Measurements from ENCODE around the gene LST1. TPM values are rescaled to one million over a fixed set of nuclear protein-coding genes. Genes with fewer than 3 reads are reported as not detected.

Gene LST1
- total RNA-seq, 1 experiment from 2014 or later: 1.6 TPM

- Histone ChIP-seq H3F3A (ENCODE audit: insufficient read depth, low read depth) (peaks cover 9% of the 10 kb centered on the region; the same call in 1 of the 2 replicates), H3K9me2 (ENCODE audit: insufficient read depth) (no peaks in the 10 kb centered on the region), H2AFZ (no peak overlapping the region), H3K27me3 (ENCODE audit: insufficient read depth, low read depth) (no peaks in the 10 kb centered on the region), H3K36me3 (ENCODE audit: low read depth) (no peaks in the 10 kb centered on the region), H3K4me1 (replicated peaks; ENCODE audit: insufficient read depth) (peaks cover 15% of the 10 kb centered on the region), H3K27ac (peak overlapping the region; percentile 33; the same call in 1 of the 2 replicates), H3K79me2 (ENCODE audit: low read depth) (no peaks in the 10 kb centered on the region), H3K9me3 (ENCODE audit: insufficient read depth, low read depth) (no peaks in the 10 kb centered on the region), H4K20me1 (ENCODE audit: insufficient read depth) (no peaks in the 10 kb centered on the region), H3K4me3 (no peak overlapping the region), H3K4me2 (peak overlapping the region; percentile 42)
- CTCF ChIA-PET: no interaction called here
- intact Hi-C loops (cut with micrococcal nuclease; ENCODE audit: unreplicated experiment): loop anchor here (1.0 kb wide), 1 partner anchor 21 kb away; no protein-coding TSS in a partner anchor
- TF ChIP-seq CTCF (conservative IDR thresholded peaks at IDR 0.05) (no peak), EZH2 (IDR thresholded peaks at IDR 0.05; ENCODE audit: low read depth) (no peak)
- DNase-seq: peak; percentile 60 to 83
- no TSS peak for BruUV-seq (replicated peaks)
- POLR2A ChIA-PET (ENCODE audit: unreplicated experiment): interaction anchor here (0.5 to 0.6 kb wide), 4 partner anchors 61 to 1753 kb away, joined by 7 to 16 read pairs (median 12); partner anchors contain the start of gene PRRC2A
These were observed 25.9 kb upstream of the LST1 start for GRCh38 chr6:31559958-31560696.

GRCh38 chr6:31560697-31561058, 25.4 kb upstream of the LST1 start:
- H3K9me3 ChIP-seq (ENCODE audit: insufficient read depth, low read depth): no peaks in the 10 kb centered on the region
- 0 out of 2 replicates have a peak overlapping the region, but pooled peaks have one; percentile 33 for H3K27ac ChIP-seq
- H3K79me2 ChIP-seq (ENCODE audit: low read depth): no peaks in the 10 kb centered on the region
- BruUV-seq (replicated peaks): no TSS peak
- no peaks in the 10 kb centered on the region for H3K9me2 ChIP-seq (ENCODE audit: insufficient read depth)
- peaks cover 15% of the 10 kb centered on the region for H3K4me1 ChIP-seq (replicated peaks; ENCODE audit: insufficient read depth)
- H3K27me3 ChIP-seq (ENCODE audit: insufficient read depth, low read depth): no peaks in the 10 kb centered on the region
- intact Hi-C loops (cut with micrococcal nuclease; ENCODE audit: unreplicated experiment): loop anchor here (1.0 kb wide), 1 partner anchor 21 kb away; no protein-coding TSS in a partner anchor
- no peak overlapping the region for H2AFZ ChIP-seq
- no peaks in the 10 kb centered on the region for H4K20me1 ChIP-seq (ENCODE audit: insufficient read depth)
- no peak overlapping the region for H3K4me3 ChIP-seq
- H3K36me3 ChIP-seq (ENCODE audit: low read depth): no peaks in the 10 kb centered on the region
- TF ChIP-seq CTCF (conservative IDR thresholded peaks at IDR 0.05): no peak
- no peak for TF ChIP-seq EZH2 (IDR thresholded peaks at IDR 0.05; ENCODE audit: low read depth)
- CTCF ChIA-PET: no interaction called here
- DNase-seq: no peak
- POLR2A ChIA-PET (ENCODE audit: unreplicated experiment): interaction anchor here (0.5 to 0.6 kb wide), 3 partner anchors 60 to 1753 kb away, joined by 9 to 16 read pairs (median 14); partner anchors contain the start of gene PRRC2A
- H3F3A ChIP-seq (ENCODE audit: insufficient read depth, low read depth): peaks cover 9% of the 10 kb centered on the region; the same call in 1 of the 2 replicates
- peak overlapping the region; percentile 42; the same call in 1 of the 2 replicates for H3K4me2 ChIP-seq

- Histone ChIP-seq H3K79me2 (ENCODE audit: low read depth) (no peaks in the 10 kb centered on the region), H3K4me3 (no peak overlapping the region), H3K36me3 (ENCODE audit: low read depth) (no peaks in the 10 kb centered on the region), H3K9me2 (ENCODE audit: insufficient read depth) (no peaks in the 10 kb centered on the region), H3K27ac (no peak overlapping the region), H3K9me3 (ENCODE audit: insufficient read depth, low read depth) (no peaks in the 10 kb centered on the region), H2AFZ (no peak overlapping the region), H4K20me1 (ENCODE audit: insufficient read depth) (no peaks in the 10 kb centered on the region), H3K4me2 (no peak overlapping the region), H3K4me1 (replicated peaks; ENCODE audit: insufficient read depth) (no peaks in the 10 kb centered on the region), H3F3A (ENCODE audit: insufficient read depth, low read depth) (no peaks in the 10 kb centered on the region), H3K27me3 (ENCODE audit: insufficient read depth, low read depth) (no peaks in the 10 kb centered on the region)
- BruUV-seq (replicated peaks): no TSS peak
- no peak for DNase-seq
- POLR2A ChIA-PET (ENCODE audit: unreplicated experiment): interaction anchor here (0.6 kb wide), 1 partner anchor 260 kb away, joined by 3 read pairs; no protein-coding TSS in a partner anchor
- CTCF ChIA-PET: no interaction called here
- TF ChIP-seq CTCF (conservative IDR thresholded peaks at IDR 0.05): no peak
- no peak for TF ChIP-seq EZH2 (IDR thresholded peaks at IDR 0.05; ENCODE audit: low read depth)
- intact Hi-C loops (cut with micrococcal nuclease; ENCODE audit: unreplicated experiment): no loop called here
These were observed 18.3 kb upstream of the LST1 start for GRCh38 chr6:31567531-31568370.

All from PC-9 (cell line).